HAP-1 (cell line): ENCODE measurements around the gene DENND1A.
"Not testable (repeated sequence)": the region's sequence is repeated elsewhere in the genome, so short reads cannot be mapped to it uniquely, and the experiment has no call there.

Source experiments
- DNase-seq, 2 experiments: peaks; one replicate each; pipeline ENCODE4 v3.0.0-alpha.2; 2016 to 2020; ENCODE audit warnings: low spot score in 2 of 2
- H3K27me3 ChIP-seq: fragments of 250-450 bp; sonication (Bioruptor Pico); 2 replicates; pipeline ENCODE4 v1.5.1; 2020; ENCODE audit warnings: low read depth, mild to moderate bottlenecking, moderate library complexity
- H3K36me3 ChIP-seq: fragments of 250-450 bp; sonication (Bioruptor Pico); replicated peaks from 2 replicates; pipeline ENCODE4 v1.5.1; 2020; ENCODE audit warnings: mild to moderate bottlenecking
- H3K4me1 ChIP-seq: fragments of 250-450 bp; sonication (Bioruptor Pico); 2 replicates; pipeline ENCODE4 v1.5.1; 2020; ENCODE audit warnings: mild to moderate bottlenecking
- H3K4me3 ChIP-seq: fragments of 250-450 bp; sonication (Bioruptor Pico); 2 replicates; pipeline ENCODE4 v1.5.1; 2020; ENCODE audit warnings: mild to moderate bottlenecking, moderate library complexity
- H3K9me3 ChIP-seq: fragments of 250-450 bp; sonication (Bioruptor Pico); 2 replicates; pipeline ENCODE4 v1.5.1; 2020; ENCODE audit warnings: mild to moderate bottlenecking, moderate library complexity
- in situ Hi-C: fragments of 300-500 bp; cut with MboI; formaldehyde crosslinking; loops from 3 replicates; pipeline ENCODE4 v1.14.3; 2020; ENCODE audit warnings: low sequenced_read_pairs, inconsistent platforms, mixed read lengths

Gene DENND1A

DNA sequence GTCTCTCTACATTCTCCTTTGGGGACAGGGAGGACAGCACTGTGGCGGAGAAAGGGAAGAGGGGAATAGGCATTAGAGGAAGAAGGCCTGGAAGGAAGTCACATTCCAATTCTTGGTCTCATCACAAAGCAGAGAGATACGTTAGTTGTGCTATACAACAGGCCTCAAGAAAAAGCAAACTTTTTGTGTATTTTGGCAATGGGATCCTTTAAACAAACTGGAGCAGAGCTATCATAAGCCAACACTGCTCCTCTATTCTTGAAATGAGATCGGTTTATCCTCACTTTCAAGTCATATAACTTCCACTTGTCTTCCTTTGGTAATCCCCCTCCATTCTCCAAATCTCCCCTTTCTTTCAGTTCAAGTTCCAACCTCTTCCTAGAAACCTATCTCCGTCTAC is 6.5 kb downstream of the DENND1A start:
- Histone ChIP-seq H3K27me3 (no peaks in the 10 kb centered on the region), H3K4me3 (no peak overlapping the region), H3K9me3 (0 out of 2 replicates have a peak, but pooled peaks cover 2% of the 10 kb centered on the region), H3K4me1 (peaks cover 9% of the 10 kb centered on the region), H3K36me3 (peaks cover 4% of the 10 kb centered on the region; the same call in 1 of the 2 replicates)
- in situ Hi-C loops = no loop called here
- DNase-seq = no peak

DNA sequence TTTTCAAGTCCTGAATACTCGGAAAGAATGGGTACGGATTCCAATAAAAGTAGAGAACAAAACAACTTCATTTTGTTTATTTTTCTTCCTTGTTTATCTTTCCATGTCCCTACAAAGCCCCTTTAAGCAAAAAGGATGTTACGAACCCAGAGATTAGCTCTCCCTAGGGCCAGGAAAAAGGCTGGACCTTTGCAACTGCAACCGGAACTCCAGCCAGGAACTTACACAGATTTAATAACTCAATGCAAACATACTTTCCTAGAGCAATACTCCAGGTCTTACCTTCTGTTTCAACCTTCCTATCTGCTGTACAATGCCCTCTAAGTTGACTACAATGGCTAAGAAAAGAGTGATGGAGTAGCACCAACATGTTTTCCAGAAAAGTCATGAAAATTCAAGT is 7.0 kb downstream of the DENND1A start:
- in situ Hi-C loops = no loop called here
- H3K4me1 ChIP-seq = peaks cover 5% of the 10 kb centered on the region; the same call in 1 of the 2 replicates

GRCh38 chr9:123922431-123922830 is 7.5 kb downstream of the DENND1A start:
- Histone ChIP-seq H3K36me3 (peaks cover 4% of the 10 kb centered on the region; the same call in 1 of the 2 replicates), H3K9me3 (0 out of 2 replicates have a peak, but pooled peaks cover 2% of the 10 kb centered on the region), H3K27me3 (no peaks in the 10 kb centered on the region), H3K4me3 (no peak overlapping the region), H3K4me1 (peaks cover 3% of the 10 kb centered on the region; the same call in 1 of the 2 replicates)
- in situ Hi-C loops = no loop called here
- DNase-seq = no peak

More for the DNA sequence above, 7.0 kb downstream of the DENND1A start:
- no peak for DNase-seq
- 0 out of 2 replicates have a peak, but pooled peaks cover 2% of the 10 kb centered on the region for H3K9me3 ChIP-seq
- peaks cover 4% of the 10 kb centered on the region; the same call in 1 of the 2 replicates for H3K36me3 ChIP-seq
- no peaks in the 10 kb centered on the region for H3K27me3 ChIP-seq
- H3K4me3 ChIP-seq = no peak overlapping the region

DNA sequence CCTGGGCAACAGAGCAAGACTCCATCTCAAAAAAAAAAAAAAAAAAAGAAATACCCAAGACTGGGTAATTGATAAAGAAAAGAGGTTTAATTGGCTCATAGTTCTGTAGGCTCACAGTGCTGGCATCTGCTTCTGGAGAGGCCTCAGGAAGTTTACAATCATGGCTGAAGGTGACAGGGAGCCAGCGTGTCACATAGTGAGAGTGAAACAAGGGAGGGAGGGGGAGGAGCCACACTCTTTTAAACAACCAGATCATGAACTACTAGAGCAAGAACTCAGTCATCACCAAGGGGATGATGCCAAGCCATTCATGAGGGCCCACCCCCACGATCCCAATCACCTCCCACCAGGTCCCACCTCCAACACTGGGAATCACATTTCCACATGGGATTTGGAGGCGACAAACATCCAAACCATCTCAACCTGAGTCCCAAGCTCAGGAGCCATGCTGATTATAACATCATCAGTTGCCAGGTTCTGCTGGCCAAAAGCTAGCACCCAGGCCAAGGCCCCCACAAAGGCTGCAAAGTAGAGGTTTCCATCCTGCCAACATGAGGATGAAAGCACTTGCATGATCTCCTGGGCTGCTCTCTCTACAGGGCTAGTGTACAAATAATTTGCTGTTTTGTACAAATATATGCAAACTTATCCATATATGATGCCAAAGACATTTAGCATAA is 15.3 kb downstream of the DENND1A start:
- no peaks in the 10 kb centered on the region; the same call in 1 of the 2 replicates for H3K36me3 ChIP-seq
- H3K4me3 ChIP-seq = no peak overlapping the region
- no peaks in the 10 kb centered on the region for H3K4me1 ChIP-seq
- no peaks in the 10 kb centered on the region for H3K27me3 ChIP-seq
- in situ Hi-C loops = no loop called here
- no peak for DNase-seq
- no peaks in the 10 kb centered on the region for H3K9me3 ChIP-seq

DNA sequence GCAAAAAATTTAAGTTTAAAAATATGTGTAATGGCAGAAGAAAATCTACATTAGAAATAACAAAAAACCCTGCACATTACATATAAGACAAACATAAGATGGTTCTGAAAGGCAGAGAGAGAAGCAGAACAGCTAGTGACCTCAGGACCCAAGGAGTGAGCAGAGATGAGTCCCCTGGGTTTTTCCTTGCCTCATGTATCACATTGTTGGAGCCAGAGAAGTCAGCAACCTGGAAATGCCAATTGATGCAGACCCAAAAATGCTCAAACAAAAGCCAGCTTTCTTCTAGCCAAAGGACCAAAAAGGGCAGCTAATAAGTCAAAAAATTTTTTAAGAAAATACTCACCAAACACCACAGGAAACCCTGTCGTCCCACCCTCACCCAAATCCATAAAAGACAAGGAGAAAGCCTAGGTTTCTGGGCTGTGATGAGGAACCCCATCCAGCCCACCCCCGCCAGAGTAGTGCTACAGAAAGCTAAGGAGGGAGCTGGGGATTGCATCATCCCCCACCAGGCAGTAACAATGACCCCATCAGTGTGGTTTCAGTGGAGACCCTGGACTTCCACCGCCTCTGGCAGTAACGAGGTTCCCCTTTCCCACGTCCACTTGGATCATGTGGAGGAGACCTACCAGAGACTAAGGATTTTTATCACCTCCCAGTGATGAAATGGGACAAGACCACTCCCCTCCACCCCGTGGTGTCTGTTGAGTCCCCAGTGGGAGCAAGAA is 17.6 kb downstream of the DENND1A start:
- DNase-seq = no peak
- no peaks in the 10 kb centered on the region for H3K27me3 ChIP-seq
- in situ Hi-C loops = no loop called here
- no peak overlapping the region for H3K4me3 ChIP-seq
- no peaks in the 10 kb centered on the region for H3K9me3 ChIP-seq
- H3K36me3 ChIP-seq = no peaks in the 10 kb centered on the region; the same call in 1 of the 2 replicates
- H3K4me1 ChIP-seq = no peaks in the 10 kb centered on the region

- no peaks in the 10 kb centered on the region for H3K27me3 ChIP-seq
- no peak for DNase-seq
- no peaks in the 10 kb centered on the region for H3K4me1 ChIP-seq
- no peaks in the 10 kb centered on the region; the same call in 1 of the 2 replicates for H3K36me3 ChIP-seq
- in situ Hi-C loops = no loop called here
- no peaks in the 10 kb centered on the region for H3K9me3 ChIP-seq
- no peak overlapping the region for H3K4me3 ChIP-seq
Observed at GRCh38 chr9:123911024-123911423, 18.9 kb downstream of the DENND1A start.

DNA sequence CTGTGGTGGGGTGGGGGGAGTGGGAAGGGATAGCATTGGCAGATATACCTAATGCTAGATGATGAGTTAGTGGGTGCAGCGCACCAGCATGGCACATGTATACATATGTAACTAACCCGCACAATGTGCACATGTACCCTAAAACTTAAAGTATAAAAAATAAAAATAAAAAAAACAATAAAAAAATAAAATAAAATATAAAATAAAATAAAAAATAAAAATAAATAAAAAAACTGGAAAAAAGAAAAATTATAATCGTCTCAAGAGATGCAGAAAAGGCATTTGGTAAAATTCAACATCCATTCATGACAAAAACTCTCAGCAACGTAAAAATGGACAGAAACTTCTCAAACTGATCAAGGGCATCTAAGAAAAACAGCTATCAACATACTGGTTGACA is 20.7 kb downstream of the DENND1A start:
- H3K4me1 ChIP-seq, H3K4me3 ChIP-seq, H3K9me3 ChIP-seq, DNase-seq, H3K36me3 ChIP-seq, H3K27me3 ChIP-seq, in situ Hi-C loops: not testable (repeated sequence)

DNA sequence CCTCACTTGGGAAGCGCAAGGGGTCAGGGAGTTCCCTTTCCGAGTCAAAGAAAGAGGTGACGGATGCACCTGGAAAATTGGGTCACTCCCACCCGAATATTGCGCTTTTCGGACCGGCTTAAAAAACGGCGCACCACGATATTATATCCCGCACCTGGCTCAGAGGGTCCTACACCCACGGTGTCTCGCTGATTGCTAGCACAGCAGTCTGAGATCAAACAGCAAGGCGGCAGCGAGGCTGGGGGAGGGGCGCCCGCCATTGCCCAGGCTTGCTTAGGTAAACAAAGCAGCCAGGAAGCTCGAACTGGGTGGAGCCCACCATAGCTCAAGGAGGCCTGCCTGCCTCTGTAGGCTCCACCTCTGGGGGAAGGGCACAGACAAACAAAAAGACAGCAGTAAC is 26.4 kb downstream of the DENND1A start:
- H3K4me1 ChIP-seq, H3K27me3 ChIP-seq, H3K4me3 ChIP-seq, H3K9me3 ChIP-seq, H3K36me3 ChIP-seq, in situ Hi-C loops, DNase-seq: not testable (repeated sequence)

- in situ Hi-C loops = no loop called here
- Histone ChIP-seq H3K4me1 (no peaks in the 10 kb centered on the region), H3K27me3 (no peaks in the 10 kb centered on the region), H3K4me3 (no peak overlapping the region), H3K9me3 (no peaks in the 10 kb centered on the region), H3K36me3 (no peaks in the 10 kb centered on the region)
- no peak for DNase-seq
Observed at GRCh38 chr9:123894822-123895221, 35.1 kb downstream of the DENND1A start.

- Histone ChIP-seq H3K27me3 (no peaks in the 10 kb centered on the region), H3K4me1 (no peaks in the 10 kb centered on the region), H3K4me3 (no peak overlapping the region), H3K36me3 (no peaks in the 10 kb centered on the region), H3K9me3 (no peaks in the 10 kb centered on the region)
- in situ Hi-C loops = no loop called here
- no peak for DNase-seq
Observed at GRCh38 chr9:123893831-123894460, 36.0 kb downstream of the DENND1A start.

GRCh38 chr9:123893115-123893514 is 36.8 kb downstream of the DENND1A start:
- H3K36me3 ChIP-seq = no peaks in the 10 kb centered on the region
- H3K27me3 ChIP-seq = no peaks in the 10 kb centered on the region
- in situ Hi-C loops = no loop called here
- H3K4me1 ChIP-seq = no peaks in the 10 kb centered on the region
- H3K4me3 ChIP-seq = no peak overlapping the region
- DNase-seq = no peak
- H3K9me3 ChIP-seq = no peaks in the 10 kb centered on the region

DNA sequence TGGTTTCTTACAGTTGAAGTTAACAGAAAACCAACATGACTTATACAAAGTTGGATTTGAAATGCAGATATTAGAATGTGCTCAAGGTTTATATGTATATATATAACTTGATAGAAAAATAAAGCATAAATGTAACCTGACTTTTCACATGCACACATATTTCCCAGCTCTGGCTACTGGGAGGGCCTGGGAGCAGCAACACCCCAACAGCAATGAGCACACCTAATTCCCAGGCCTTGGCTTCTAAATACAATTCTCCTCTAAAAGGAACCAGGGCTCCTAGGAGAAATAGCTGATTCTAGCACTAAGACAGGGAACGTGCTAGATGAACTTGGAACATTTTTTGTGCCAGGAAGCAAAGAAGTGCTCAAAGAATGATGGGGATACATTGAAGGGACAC is 42.1 kb downstream of the DENND1A start:
- Histone ChIP-seq H3K36me3 (no peaks in the 10 kb centered on the region), H3K27me3 (no peaks in the 10 kb centered on the region), H3K4me1 (no peaks in the 10 kb centered on the region), H3K4me3 (no peak overlapping the region), H3K9me3 (no peaks in the 10 kb centered on the region)
- DNase-seq = no peak
- in situ Hi-C loops = no loop called here

DNA sequence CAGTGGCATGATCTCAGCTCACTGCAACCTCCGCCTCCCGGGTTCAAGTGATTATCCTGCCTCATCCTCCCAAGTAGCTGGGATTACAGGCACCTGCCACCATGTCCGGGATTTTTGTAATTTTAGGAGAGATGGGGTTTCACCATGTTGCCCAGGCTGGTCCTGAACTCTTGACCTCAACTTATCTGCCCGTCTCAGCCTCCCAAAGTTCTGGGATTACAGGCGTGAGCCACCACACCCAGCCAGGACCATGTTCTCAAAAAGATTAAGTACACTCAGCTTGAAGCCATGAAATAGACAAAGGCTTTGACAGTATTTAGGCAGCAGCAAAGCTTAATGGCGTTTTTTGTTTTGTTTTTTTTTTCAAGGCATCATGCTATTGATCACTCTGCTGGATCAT is 44.1 kb downstream of the DENND1A start:
- H3K4me3 ChIP-seq, H3K27me3 ChIP-seq, in situ Hi-C loops, H3K9me3 ChIP-seq, H3K36me3 ChIP-seq, DNase-seq, H3K4me1 ChIP-seq: not testable (repeated sequence)

DNA sequence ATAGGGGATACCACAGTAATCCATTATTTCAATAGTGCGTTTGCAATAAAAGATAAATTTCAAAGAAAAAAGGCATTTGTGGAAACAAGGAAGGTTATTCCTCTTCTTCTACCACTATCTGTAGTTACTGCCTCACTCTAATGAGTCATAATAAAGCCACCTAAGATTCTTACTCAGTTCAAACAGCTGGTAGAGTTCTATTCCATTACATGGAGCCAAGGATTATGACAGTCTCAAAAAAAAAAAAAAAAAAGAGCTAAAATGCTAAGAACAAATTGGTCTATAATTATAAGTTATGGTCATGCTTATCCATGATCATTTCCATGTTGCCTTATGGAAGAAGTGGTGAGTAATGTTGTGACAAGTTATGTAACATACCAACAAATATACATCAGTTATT is 46.3 kb downstream of the DENND1A start:
- DNase-seq = no peak

More for the DNA sequence above, 46.3 kb downstream of the DENND1A start:
- Histone ChIP-seq H3K36me3 (no peaks in the 10 kb centered on the region), H3K4me1 (no peaks in the 10 kb centered on the region), H3K27me3 (no peaks in the 10 kb centered on the region), H3K9me3 (no peaks in the 10 kb centered on the region), H3K4me3 (no peak overlapping the region)
- in situ Hi-C loops = no loop called here
